SK-N-SH (cell line): ENCODE data around the gene TTC39B. TPM values are rescaled to one million over a fixed set of nuclear protein-coding genes. Genes with fewer than 3 reads are reported as not detected.

Experiments
- CTCF ChIA-PET: fragments of 300-600, 350-600 bp; formaldehyde crosslinking; extraction: SDS; loops from one replicate; lab custom pipeline; 2021; lab: Yijun Ruan, JAX
- POLR2A ChIA-PET: fragments of 350-600 bp; sonication (Branson Sonifier 250); formaldehyde crosslinking; extraction: SDS; loops from one replicate; lab custom pipeline; 2020; ENCODE audit warnings: antibody characterized with exemption, inconsistent platforms; lab: Yijun Ruan, JAX
- DNase-seq: peaks from one replicate; pipeline ENCODE4 v3.0.0; 2012
- H2AFZ ChIP-seq: fragments of 200-600 bp; sonication (generic); 2 replicates; pipeline ENCODE4 v1.8.1; 2016; ENCODE audit warnings: antibody characterized with exemption, mild to moderate bottlenecking, low read depth
- H3F3A ChIP-seq: fragments of 200-600 bp; sonication (generic); replicated peaks from 2 replicates; pipeline ENCODE3; 2016; ENCODE audit warnings: antibody characterized with exemption, mild to moderate bottlenecking; ENCODE audit not compliant: insufficient read depth
- H3K27ac ChIP-seq, 2 experiments: fragments of 200-500 bp in 1 of 2; fragments of 200-600 bp in 1 of 2; sonication (Bioruptor generic) in 1 of 2; sonication (generic), shearing (Covaris generic) in 1 of 2; 2 replicates each; pipeline versions ENCODE4 v1.5.1 to v1.6.1; 2014 to 2016; ENCODE audit warnings: low read depth in 2 of 2, inconsistent platforms in 1 of 2, low read length in 1 of 2, mild to moderate bottlenecking in 1 of 2, mixed read lengths in 1 of 2
- H3K27me3 ChIP-seq: fragments of 200-600 bp; sonication (generic), shearing (Covaris generic); 2 replicates; pipeline ENCODE4 v1.6.1; 2016; ENCODE audit warnings: mixed run types; ENCODE audit not compliant: insufficient read depth
- H3K36me3 ChIP-seq, 2 experiments: fragments of 200-500 bp in 1 of 2; fragments of 200-600 bp in 1 of 2; sonication (Bioruptor generic) in 1 of 2; sonication (generic) in 1 of 2; replicated peaks in 1 of 2; 2 replicates each; pipeline versions ENCODE3 to v1.5.1; 2014 to 2016; ENCODE audit warnings: low read length in 1 of 2, mild to moderate bottlenecking in 1 of 2; ENCODE audit not compliant: insufficient read depth in 2 of 2, control insufficient read depth in 1 of 2
- H3K4me1 ChIP-seq, 2 experiments: fragments of 200-500 bp in 1 of 2; fragments of 200-600 bp in 1 of 2; sonication (Bioruptor generic) in 1 of 2; sonication (generic), shearing (Covaris generic) in 1 of 2; 2 replicates each; pipeline versions ENCODE4 v1.5.1 to v1.6.1; 2014 to 2016; ENCODE audit warnings: low read depth in 1 of 2, low read length in 1 of 2, mixed run types in 1 of 2; ENCODE audit not compliant: insufficient read depth in 2 of 2, control insufficient read depth in 1 of 2
- H3K4me2 ChIP-seq: fragments of 200-600 bp; sonication (generic), shearing (Covaris generic); 2 replicates; pipeline ENCODE4 v1.6.1; 2017; ENCODE audit warnings: mixed run types
- H3K4me3 ChIP-seq, 2 experiments: fragments of 200-500 bp in 1 of 2; fragments of 200-600 bp in 1 of 2; sonication (Bioruptor generic) in 1 of 2; sonication (generic), shearing (Covaris generic) in 1 of 2; 2 replicates each; pipeline versions ENCODE4 v1.5.1 to v1.8.1; 2014 to 2016; ENCODE audit warnings: low read depth in 2 of 2, inconsistent platforms in 1 of 2, low read length in 1 of 2, mild to moderate bottlenecking in 1 of 2, mixed read lengths in 1 of 2, moderate library complexity in 1 of 2
- H3K79me2 ChIP-seq: fragments of 200-600 bp; sonication (generic); 2 replicates; pipeline ENCODE4 v1.8.1; 2017; ENCODE audit warnings: mild to moderate bottlenecking; ENCODE audit not compliant: insufficient read depth
- H3K9ac ChIP-seq: fragments of 200-600 bp; sonication (generic); 2 replicates; pipeline ENCODE4 v1.6.1; 2017; ENCODE audit warnings: mixed run types
- H3K9me2 ChIP-seq: fragments of 200-600 bp; sonication (generic); 2 replicates; pipeline ENCODE4 v1.6.1; 2017; ENCODE audit warnings: mixed run types
- H3K9me3 ChIP-seq: fragments of 200-600 bp; sonication (generic); 2 replicates; pipeline ENCODE4 v1.6.1; 2017; ENCODE audit warnings: mixed run types, mild to moderate bottlenecking, moderate library complexity
- H4K20me1 ChIP-seq: fragments of 200-600 bp; sonication (generic); 2 replicates; pipeline ENCODE4 v1.6.1; 2017; ENCODE audit warnings: mild to moderate bottlenecking, mixed run types; ENCODE audit not compliant: insufficient read depth
- CHD2 ChIP-seq: fragments of 150-350 bp; IDR thresholded peaks from 2 replicates; pipeline ENCODE4 v1.6.1; 2018; ENCODE audit warnings: low read length; ENCODE audit not compliant: partially characterized antibody
- CTCF ChIP-seq: fragments of 200-600 bp; sonication (generic); IDR thresholded peaks from 2 replicates; pipeline ENCODE4 v1.6.1; 2017; ENCODE audit warnings: antibody characterized with exemption, mild to moderate bottlenecking, moderate library complexity
- ELF1 ChIP-seq: IDR thresholded peaks from 2 replicates; pipeline ENCODE4 v1.4.0; 2012
- EZH2phosphoT487 ChIP-seq: fragments of 200-600 bp; sonication (generic); IDR thresholded peaks from 2 replicates; pipeline ENCODE4 v1.6.1; 2017; ENCODE audit warnings: low read depth, mixed run types, mild to moderate bottlenecking, antibody characterized with exemption, moderate library complexity, borderline replicate concordance
- FOSL2 ChIP-seq: IDR thresholded peaks from 2 replicates; pipeline ENCODE4 v1.4.0; 2012; ENCODE audit warnings: low read depth, mild to moderate bottlenecking, moderate library complexity, borderline replicate concordance
- GABPA ChIP-seq: IDR thresholded peaks from 2 replicates; pipeline ENCODE4 v1.4.0; 2012; ENCODE audit warnings: low read depth, mild to moderate bottlenecking
- GATA2 ChIP-seq: sonication (generic); formaldehyde crosslinking; IDR thresholded peaks from 2 replicates; pipeline ENCODE4 v1.5.0; 2020; ENCODE audit warnings: mild to moderate bottlenecking, missing genetic modification reagents
- MEF2A ChIP-seq: IDR thresholded peaks from 2 replicates; pipeline ENCODE4 v1.4.0; 2012; ENCODE audit warnings: low read depth, borderline replicate concordance
- NFIC ChIP-seq: IDR thresholded peaks from 2 replicates; pipeline ENCODE4 v1.4.0; 2012; ENCODE audit warnings: borderline replicate concordance
- PBX3 ChIP-seq: IDR thresholded peaks from 2 replicates; pipeline ENCODE4; 2012
- RFX5 ChIP-seq: IDR thresholded peaks from 2 replicates; pipeline ENCODE4 v1.6.1; 2012; ENCODE audit warnings: mild to moderate bottlenecking, improper control_type of control experiment, low read length
- SIN3A ChIP-seq: IDR thresholded peaks from 2 replicates; pipeline ENCODE4 v1.6.1; 2012; ENCODE audit warnings: low read depth, mild to moderate bottlenecking, low read length, moderate library complexity, borderline replicate concordance
- SMC3 ChIP-seq: IDR thresholded peaks from 2 replicates; pipeline ENCODE4 v1.6.1; 2012; ENCODE audit warnings: low read depth, low read length, improper control_type of control experiment
- TEAD4 ChIP-seq: IDR thresholded peaks from 2 replicates; pipeline ENCODE4 v1.4.0; 2012; ENCODE audit warnings: mild to moderate bottlenecking, borderline replicate concordance; ENCODE audit not compliant: insufficient read depth
- USF2 ChIP-seq: fragments of 150-350 bp; IDR thresholded peaks from 2 replicates; pipeline ENCODE4 v1.6.1; 2017; ENCODE audit warnings: antibody characterized with exemption, low read length, low read depth, borderline replicate concordance
- YY1 ChIP-seq: IDR thresholded peaks from 2 replicates; pipeline ENCODE4 v1.4.0; 2012; ENCODE audit warnings: low read depth, mild to moderate bottlenecking
- ZBTB33 ChIP-seq: IDR thresholded peaks from 2 replicates; pipeline ENCODE4 v1.4.0; 2012; ENCODE audit warnings: low read depth, borderline replicate concordance
- WGBS: methylation state at CpG from one replicate; pipeline ENCODE4 v1.1.6; 2017; ENCODE audit warnings: low lambda C conversion rate; 5-methylcytosine and 5-hydroxymethylcytosine counted together
- polyA plus RNA-seq, 3 experiments: library from polyadenylated mRNA; depleted of rRNA; stranded (reverse); fragments of >200 nt; gene quantifications; 2 replicates each; pipeline ENCODE4 v1.2.3, GENCODE V29; 2012

The TTC39B gene
- polyA plus RNA-seq, 1 of the 3 experiments (the other 2 are of a cell fraction): 0.54 TPM

- no peak overlapping the region for H3K4me3 ChIP-seq
- no peaks in the 10 kb centered on the region for H3K36me3 ChIP-seq
- H3K79me2 ChIP-seq: no peaks in the 10 kb centered on the region
- ChIA-PET CTCF (interaction anchor here (0.7 kb wide), 1 partner anchor 38 kb away, joined by 3 read pairs; no protein-coding TSS in a partner anchor), POLR2A (no interaction called here)
- H3K9me2 ChIP-seq: no peaks in the 10 kb centered on the region
- no peak overlapping the region for H3K9ac ChIP-seq
- H3K27ac ChIP-seq: no peak overlapping the region
- no peaks in the 10 kb centered on the region for H3F3A ChIP-seq
- no peak for DNase-seq
- H2AFZ ChIP-seq: no peak overlapping the region
- no peak overlapping the region for H3K4me2 ChIP-seq
- H4K20me1 ChIP-seq: no peaks in the 10 kb centered on the region
- peaks cover 0 to 2% of the 10 kb centered on the region in 2 experiments; a peak in 1 of 4 replicates for H3K4me1 ChIP-seq
- TF ChIP-seq ELF1: no peak
- TF ChIP-seq MEF2A: no peak
- peak; percentile 35; the same call in 1 of the 2 replicates for TF ChIP-seq NFIC
- peak; percentile 11; the same call in 1 of the 2 replicates for TF ChIP-seq FOSL2
- no peaks in the 10 kb centered on the region for H3K27me3 ChIP-seq
- no peaks in the 10 kb centered on the region for H3K9me3 ChIP-seq
- 47% methylated on average over 7 of the region's 7 CpGs for WGBS
These were observed 43.1 kb upstream of the TTC39B start for GRCh38 chr9:15349892-15350761.

GRCh38 chr9:15346837-15347236 lies 39.8 kb upstream of the TTC39B start:
- POLR2A ChIA-PET: no interaction called here
- no peaks in the 10 kb centered on the region; the same call in 1 of the 2 replicates for H3K27me3 ChIP-seq
- H3K4me1 ChIP-seq: peaks cover 0 to 2% of the 10 kb centered on the region in 2 experiments; a peak in 1 of 4 replicates
- H3K79me2 ChIP-seq: no peaks in the 10 kb centered on the region
- no peak overlapping the region for H3K4me2 ChIP-seq
- no peaks in the 10 kb centered on the region for H3K36me3 ChIP-seq
- DNase-seq: no peak
- H4K20me1 ChIP-seq: no peaks in the 10 kb centered on the region
- H3K9me3 ChIP-seq: no peaks in the 10 kb centered on the region
- no peaks in the 10 kb centered on the region for H3K9me2 ChIP-seq
- no peak overlapping the region for H3K4me3 ChIP-seq
- H3K27ac ChIP-seq: no peak overlapping the region
- no peaks in the 10 kb centered on the region for H3F3A ChIP-seq
- no peak overlapping the region for H2AFZ ChIP-seq
- WGBS: 0% methylated on average over 1 of the region's 1 CpG
- TF ChIP-seq USF2 (no peak), GABPA (no peak), SMC3 (no peak), TEAD4 (no peak), GATA2 (no peak), ZBTB33 (no peak), RFX5 (no peak), ELF1 (no peak), YY1 (no peak), EZH2phosphoT487 (no peak), SIN3A (no peak), PBX3 (no peak), CTCF (no peak), CHD2 (no peak)
- H3K9ac ChIP-seq: no peak overlapping the region
- CTCF ChIA-PET: interaction anchor here (1.5 kb wide), 1 partner anchor 135 kb away, joined by 5 read pairs; no protein-coding TSS in a partner anchor
